ENCODE measurements around the gene ZRSR2.
"Not testable (repeated sequence)": the region's sequence is repeated elsewhere in the genome, so short reads cannot be mapped to it uniquely, and the experiment has no call there.

ZRSR2 gene

GRCh38 chrX:15789979-15790768 is at the start of gene ZRSR2:
Gene ZRSR2, plus strand, starts transcription at chrX:15790484. Its CDS starts 12 bp downstream, at chrX:15790496.
- DNase-seq = peak; percentile 88

GRCh38 chrX:15744181-15744867 is 46.0 kb upstream of the ZRSR2 start:
- no peak for DNase-seq

- DNase-seq = no peak
These were observed 45.1 kb upstream of the ZRSR2 start for GRCh38 chrX:15745179-15745578.

GRCh38 chrX:15746651-15747050 is 43.6 kb upstream of the ZRSR2 start:
- DNase-seq = not testable (repeated sequence)

GRCh38 chrX:15747626-15748173 is 42.6 kb upstream of the ZRSR2 start:
- no peak for DNase-seq

GRCh38 chrX:15748841-15749240 is 41.4 kb upstream of the ZRSR2 start:
- DNase-seq = no peak

GRCh38 chrX:15749642-15750610 is 40.4 kb upstream of the ZRSR2 start:
- no peak for DNase-seq

GRCh38 chrX:15750611-15751154 is 39.6 kb upstream of the ZRSR2 start:
- DNase-seq = no peak

GRCh38 chrX:15751155-15751819 is 39.0 kb upstream of the ZRSR2 start:
- DNase-seq = peak; percentile 23

GRCh38 chrX:15755091-15755490 is 35.2 kb upstream of the ZRSR2 start:
- DNase-seq = no peak

GRCh38 chrX:15758140-15758539 is 32.1 kb upstream of the ZRSR2 start:
- no peak for DNase-seq

GRCh38 chrX:15759886-15760285 is 30.4 kb upstream of the ZRSR2 start:
- DNase-seq = not testable (repeated sequence)

- DNase-seq = peak; percentile 48
These were observed 28.6 kb upstream of the ZRSR2 start for GRCh38 chrX:15761564-15762191.

GRCh38 chrX:15769300-15769954 is 20.9 kb upstream of the ZRSR2 start:
- peak; percentile 16 for DNase-seq

- DNase-seq = no peak
These were observed 8.2 kb upstream of the ZRSR2 start for GRCh38 chrX:15781961-15782699.

- no peak for DNase-seq
These were observed 5.0 kb upstream of the ZRSR2 start for GRCh38 chrX:15785176-15785750.

GRCh38 chrX:15786915-15787314 is 3.4 kb upstream of the ZRSR2 start:
- no peak for DNase-seq

GRCh38 chrX:15790769-15791290 is 546 bp downstream of the ZRSR2 start:
- DNase-seq = no peak

- no peak for DNase-seq
These were observed 7.4 kb downstream of the ZRSR2 start for GRCh38 chrX:15797707-15798106.

Data from eye (tissue), 1 donor.